Measurements from ENCODE around the gene MARCHF3.

DNA sequence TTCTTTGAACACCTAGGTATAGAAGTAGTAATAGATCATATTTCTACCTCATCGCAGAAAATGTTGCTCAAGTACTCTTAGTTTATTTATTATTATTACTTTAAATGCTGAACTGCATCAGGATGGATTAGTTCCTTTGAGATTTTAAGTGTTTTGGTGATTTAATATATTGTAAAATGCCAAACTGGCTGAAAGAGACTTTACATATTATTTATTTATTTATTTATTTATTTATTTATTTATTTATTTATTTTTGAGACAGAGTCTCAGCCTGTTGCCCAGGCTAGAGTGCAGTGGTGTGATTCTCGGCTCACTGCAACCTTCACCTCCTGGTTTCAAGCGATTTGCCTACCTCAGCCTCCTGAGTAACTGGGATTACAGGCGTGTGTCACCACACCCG is 211.1 kb downstream of the MARCHF3 start:
- TF ChIP-seq EZH2 (IDR thresholded peaks at IDR 0.05; ENCODE audit: borderline replicate concordance, low read depth, low read length, severe bottlenecking): no peak
- TF ChIP-seq, protein P1, sequence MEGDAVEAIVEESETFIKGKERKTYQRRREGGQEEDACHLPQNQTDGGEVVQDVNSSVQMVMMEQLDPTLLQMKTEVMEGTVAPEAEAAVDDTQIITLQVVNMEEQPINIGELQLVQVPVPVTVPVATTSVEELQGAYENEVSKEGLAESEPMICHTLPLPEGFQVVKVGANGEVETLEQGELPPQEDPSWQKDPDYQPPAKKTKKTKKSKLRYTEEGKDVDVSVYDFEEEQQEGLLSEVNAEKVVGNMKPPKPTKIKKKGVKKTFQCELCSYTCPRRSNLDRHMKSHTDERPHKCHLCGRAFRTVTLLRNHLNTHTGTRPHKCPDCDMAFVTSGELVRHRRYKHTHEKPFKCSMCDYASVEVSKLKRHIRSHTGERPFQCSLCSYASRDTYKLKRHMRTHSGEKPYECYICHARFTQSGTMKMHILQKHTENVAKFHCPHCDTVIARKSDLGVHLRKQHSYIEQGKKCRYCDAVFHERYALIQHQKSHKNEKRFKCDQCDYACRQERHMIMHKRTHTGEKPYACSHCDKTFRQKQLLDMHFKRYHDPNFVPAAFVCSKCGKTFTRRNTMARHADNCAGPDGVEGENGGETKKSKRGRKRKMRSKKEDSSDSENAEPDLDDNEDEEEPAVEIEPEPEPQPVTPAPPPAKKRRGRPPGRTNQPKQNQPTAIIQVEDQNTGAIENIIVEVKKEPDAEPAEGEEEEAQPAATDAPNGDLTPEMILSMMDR (IDR thresholded peaks at IDR 0.05; ENCODE audit: extremely low read depth in 1 of 2, insufficient read depth in 1 of 2, low read depth in 1 of 2, low read length in 2 of 2): no peak
- no peak for TF ChIP-seq POLR2A (IDR thresholded peaks at IDR 0.05; ENCODE audit: low read depth, low read length)
- TF ChIP-seq, protein P2, sequence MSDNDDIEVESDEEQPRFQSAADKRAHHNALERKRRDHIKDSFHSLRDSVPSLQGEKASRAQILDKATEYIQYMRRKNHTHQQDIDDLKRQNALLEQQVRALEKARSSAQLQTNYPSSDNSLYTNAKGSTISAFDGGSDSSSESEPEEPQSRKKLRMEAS (IDR thresholded peaks at IDR 0.05; ENCODE audit: insufficient read depth, insufficient read length): no peak
- no peak for TF ChIP-seq POLR2AphosphoS5 (IDR thresholded peaks at IDR 0.05; ENCODE audit: insufficient read depth, low read depth, low read length)
- TF ChIP-seq MYC (IDR thresholded peaks at IDR 0.05; ENCODE audit: low read depth, low read length): no peak
- no peak for TF ChIP-seq JUN (IDR thresholded peaks at IDR 0.05; ENCODE audit: borderline replicate concordance, insufficient read depth, insufficient read length, low read depth)
- TF ChIP-seq GATA2 (IDR thresholded peaks at IDR 0.05; ENCODE audit: insufficient read depth, insufficient read length, low read depth, low read length): no peak

Data from endothelial cell of umbilical vein (primary cell).